ENCODE results near the gene ACOX2. TPM values are rescaled to one million over a fixed set of nuclear protein-coding genes. Genes with fewer than 3 reads are reported as not detected.

The ACOX2 gene
- total and polyA plus RNA-seq, 2 of the 13 experiments (the other 11 are each of a cell fraction or from before 2014, with no cell fraction given): 42.6 to 98.5 TPM

DNA sequence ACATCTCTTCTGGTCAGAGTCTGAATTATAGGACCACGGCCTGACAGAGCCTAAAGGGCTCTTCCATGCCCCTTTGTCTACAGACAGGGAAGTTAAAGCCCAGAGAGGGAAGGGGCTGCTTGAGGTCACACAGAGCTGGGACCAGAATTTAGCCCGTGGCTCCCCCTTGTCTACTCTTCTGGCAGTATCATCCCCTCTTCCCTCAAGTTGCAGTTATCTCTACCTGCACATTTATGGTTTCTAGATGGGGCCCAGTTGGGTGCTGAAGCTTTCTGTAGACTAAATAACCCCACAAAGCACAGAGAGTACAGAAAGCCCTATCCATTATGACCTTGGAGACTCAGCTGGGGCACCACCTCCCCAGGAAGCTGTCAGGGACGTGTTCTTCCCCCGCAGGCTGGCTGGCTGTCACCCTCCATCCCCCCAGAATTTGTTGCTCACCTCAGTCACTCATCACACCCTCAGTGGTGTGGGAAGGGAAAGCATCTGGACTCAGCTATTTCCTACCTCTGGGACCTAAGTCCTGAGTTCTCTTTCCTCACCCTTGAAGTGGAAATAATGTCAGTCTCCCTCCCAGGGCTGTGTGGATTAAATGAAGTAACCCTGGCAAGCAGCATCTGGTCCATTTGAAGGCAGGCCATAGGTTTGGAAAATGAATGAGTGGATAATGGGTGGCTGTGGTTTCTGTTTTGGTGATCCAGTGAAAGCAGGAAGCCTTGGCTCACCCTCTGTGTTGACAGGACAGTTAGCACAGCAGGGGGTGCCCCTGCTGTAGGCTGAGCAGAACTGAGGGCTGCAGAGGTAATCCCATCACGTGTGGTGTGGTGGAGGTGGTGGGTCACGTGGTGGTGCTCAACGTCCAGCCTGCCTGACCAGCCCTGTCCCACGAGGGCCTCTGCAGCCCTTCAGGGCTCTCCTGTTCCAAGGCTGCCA lies 16.3 kb downstream of the ACOX2 start (continued):
- TF ChIP-seq, protein P1, sequence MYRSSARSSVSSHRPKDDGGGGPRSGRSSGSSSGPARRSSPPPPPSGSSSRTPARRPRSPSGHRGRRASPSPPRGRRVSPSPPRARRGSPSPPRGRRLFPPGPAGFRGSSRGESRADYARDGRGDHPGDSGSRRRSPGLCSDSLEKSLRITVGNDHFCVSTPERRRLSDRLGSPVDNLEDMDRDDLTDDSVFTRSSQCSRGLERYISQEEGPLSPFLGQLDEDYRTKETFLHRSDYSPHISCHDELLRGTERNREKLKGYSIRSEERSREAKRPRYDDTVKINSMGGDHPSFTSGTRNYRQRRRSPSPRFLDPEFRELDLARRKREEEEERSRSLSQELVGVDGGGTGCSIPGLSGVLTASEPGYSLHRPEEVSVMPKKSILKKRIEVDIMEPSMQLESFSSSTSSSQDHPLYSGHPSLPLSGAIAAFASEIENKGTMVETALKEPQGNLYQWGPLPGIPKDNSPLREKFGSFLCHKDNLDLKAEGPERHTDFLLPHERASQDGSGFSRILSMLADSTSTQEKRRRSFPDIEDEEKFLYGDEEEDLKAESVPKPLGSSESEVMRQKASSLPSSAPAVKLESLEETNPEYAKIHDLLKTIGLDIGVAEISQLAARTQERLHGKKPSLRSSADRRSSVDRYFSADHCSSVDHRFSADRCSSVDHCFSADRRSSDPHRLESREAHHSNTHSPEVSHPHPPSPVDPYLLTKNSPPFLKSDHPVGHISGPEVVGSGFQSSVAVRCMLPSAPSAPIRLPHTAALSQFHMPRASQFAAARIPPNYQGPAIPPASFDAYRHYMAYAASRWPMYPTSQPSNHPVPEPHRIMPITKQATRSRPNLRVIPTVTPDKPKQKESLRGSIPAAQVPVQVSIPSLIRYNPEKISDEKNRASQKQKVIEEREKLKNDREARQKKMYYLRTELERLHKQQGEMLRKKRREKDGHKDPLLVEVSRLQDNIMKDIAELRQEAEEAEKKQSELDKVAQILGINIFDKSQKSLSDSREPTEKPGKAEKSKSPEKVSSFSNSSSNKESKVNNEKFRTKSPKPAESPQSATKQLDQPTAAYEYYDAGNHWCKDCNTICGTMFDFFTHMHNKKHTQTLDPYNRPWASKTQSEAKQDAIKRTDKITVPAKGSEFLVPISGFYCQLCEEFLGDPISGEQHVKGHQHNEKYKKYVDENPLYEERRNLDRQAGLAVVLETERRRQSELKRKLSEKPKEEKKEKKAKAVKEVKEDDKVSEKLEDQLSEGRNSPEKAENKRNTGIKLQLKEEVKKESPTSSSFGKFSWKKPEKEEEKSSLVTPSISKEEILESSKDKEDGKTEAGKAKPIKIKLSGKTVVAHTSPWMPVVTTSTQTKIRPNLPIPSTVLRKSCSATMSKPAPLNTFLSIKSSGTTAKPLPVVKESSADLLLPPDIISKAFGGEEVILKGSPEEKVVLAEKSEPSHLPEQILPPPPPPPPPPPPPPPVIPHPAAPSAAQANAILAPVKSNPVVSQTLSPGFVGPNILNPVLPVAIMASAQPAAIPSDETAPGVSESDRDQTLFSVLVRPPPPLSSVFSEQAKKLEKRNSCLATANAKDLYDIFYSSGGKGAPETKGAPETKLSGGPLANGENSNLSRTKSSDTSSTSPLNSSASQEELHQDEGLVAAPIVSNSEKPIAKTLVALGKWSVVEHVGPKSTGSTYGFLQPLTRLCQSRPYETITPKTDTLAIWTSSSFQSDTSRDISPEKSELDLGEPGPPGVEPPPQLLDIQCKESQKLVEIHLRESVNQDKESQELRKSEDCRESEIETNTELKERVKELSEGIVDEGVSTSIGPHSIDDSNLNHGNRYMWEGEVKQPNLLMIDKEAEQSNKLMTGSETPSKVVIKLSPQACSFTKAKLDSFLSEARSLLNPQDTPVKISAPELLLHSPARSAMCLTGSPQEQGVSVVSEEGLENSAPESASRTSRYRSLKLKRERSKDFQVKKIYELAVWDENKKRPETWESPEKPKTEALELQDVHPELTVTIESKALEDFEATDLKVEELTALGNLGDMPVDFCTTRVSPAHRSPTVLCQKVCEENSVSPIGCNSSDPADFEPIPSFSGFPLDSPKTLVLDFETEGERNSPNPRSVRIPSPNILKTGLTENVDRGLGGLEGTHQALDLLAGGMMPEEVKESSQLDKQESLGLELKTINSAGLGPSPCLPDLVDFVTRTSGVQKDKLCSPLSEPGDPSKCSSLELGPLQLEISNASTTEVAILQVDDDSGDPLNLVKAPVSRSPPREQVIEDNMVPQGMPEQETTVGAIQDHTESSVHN (CRISPR knock-in tag; IDR thresholded peaks at IDR 0.05): peak; percentile 74; the same call in 1 of the 2 replicates
- TF ChIP-seq U2AF2 (IDR thresholded peaks at IDR 0.05; ENCODE audit: low read depth, low read length) (no peak), CENPX (CRISPR knock-in tag; IDR thresholded peaks at IDR 0.05) (no peak), ZNF468 (CRISPR knock-in tag; IDR thresholded peaks at IDR 0.05) (no peak), TAF15 (IDR thresholded peaks at IDR 0.05; ENCODE audit: low read depth, low read length, poor library complexity, severe bottlenecking) (no peak), ATAD3A (CRISPR knock-in tag; IDR thresholded peaks at IDR 0.05) (no peak), ONECUT2 (CRISPR knock-in tag; IDR thresholded peaks at IDR 0.05) (no peak)
- TF ChIP-seq, protein P2, sequence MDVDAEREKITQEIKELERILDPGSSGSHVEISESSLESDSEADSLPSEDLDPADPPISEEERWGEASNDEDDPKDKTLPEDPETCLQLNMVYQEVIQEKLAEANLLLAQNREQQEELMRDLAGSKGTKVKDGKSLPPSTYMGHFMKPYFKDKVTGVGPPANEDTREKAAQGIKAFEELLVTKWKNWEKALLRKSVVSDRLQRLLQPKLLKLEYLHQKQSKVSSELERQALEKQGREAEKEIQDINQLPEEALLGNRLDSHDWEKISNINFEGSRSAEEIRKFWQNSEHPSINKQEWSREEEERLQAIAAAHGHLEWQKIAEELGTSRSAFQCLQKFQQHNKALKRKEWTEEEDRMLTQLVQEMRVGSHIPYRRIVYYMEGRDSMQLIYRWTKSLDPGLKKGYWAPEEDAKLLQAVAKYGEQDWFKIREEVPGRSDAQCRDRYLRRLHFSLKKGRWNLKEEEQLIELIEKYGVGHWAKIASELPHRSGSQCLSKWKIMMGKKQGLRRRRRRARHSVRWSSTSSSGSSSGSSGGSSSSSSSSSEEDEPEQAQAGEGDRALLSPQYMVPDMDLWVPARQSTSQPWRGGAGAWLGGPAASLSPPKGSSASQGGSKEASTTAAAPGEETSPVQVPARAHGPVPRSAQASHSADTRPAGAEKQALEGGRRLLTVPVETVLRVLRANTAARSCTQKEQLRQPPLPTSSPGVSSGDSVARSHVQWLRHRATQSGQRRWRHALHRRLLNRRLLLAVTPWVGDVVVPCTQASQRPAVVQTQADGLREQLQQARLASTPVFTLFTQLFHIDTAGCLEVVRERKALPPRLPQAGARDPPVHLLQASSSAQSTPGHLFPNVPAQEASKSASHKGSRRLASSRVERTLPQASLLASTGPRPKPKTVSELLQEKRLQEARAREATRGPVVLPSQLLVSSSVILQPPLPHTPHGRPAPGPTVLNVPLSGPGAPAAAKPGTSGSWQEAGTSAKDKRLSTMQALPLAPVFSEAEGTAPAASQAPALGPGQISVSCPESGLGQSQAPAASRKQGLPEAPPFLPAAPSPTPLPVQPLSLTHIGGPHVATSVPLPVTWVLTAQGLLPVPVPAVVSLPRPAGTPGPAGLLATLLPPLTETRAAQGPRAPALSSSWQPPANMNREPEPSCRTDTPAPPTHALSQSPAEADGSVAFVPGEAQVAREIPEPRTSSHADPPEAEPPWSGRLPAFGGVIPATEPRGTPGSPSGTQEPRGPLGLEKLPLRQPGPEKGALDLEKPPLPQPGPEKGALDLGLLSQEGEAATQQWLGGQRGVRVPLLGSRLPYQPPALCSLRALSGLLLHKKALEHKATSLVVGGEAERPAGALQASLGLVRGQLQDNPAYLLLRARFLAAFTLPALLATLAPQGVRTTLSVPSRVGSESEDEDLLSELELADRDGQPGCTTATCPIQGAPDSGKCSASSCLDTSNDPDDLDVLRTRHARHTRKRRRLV (CRISPR knock-in tag; IDR thresholded peaks at IDR 0.05): 0 out of 2 replicates have a peak, but pooled peaks have one; percentile 13
